Suprapubic skin (tissue), 4 donors: ENCODE results near the gene CEP135. TPM values are rescaled to one million over a fixed set of nuclear protein-coding genes. Genes with fewer than 3 reads are reported as not detected.

Source experiments
- DNase-seq, 2 donors: peaks; one replicate each; pipeline ENCODE4 v3.0.0-alpha.2; 2019; ENCODE audit warnings: low spot score in 2 of 2
- H3K27ac ChIP-seq: fragments of 200-600 bp; sonication (generic); one replicate; pipeline ENCODE4 v1.5.1; 2019
- H3K27me3 ChIP-seq: fragments of 200-600 bp; sonication (generic); one replicate; pipeline ENCODE4 v1.5.1; 2019
- H3K36me3 ChIP-seq: fragments of 200-600 bp; sonication (generic); one replicate; pipeline ENCODE4 v1.5.1; 2019
- H3K4me1 ChIP-seq: fragments of 200-600 bp; sonication (generic); one replicate; pipeline ENCODE4 v1.5.1; 2019
- H3K4me3 ChIP-seq: fragments of 200-600 bp; sonication (generic); one replicate; pipeline ENCODE4 v1.5.1; 2019; ENCODE audit warnings: mild to moderate bottlenecking
- H3K9me3 ChIP-seq: fragments of 200-600 bp; sonication (generic); one replicate; pipeline ENCODE4 v1.5.1; 2019
- CTCF ChIP-seq, 2 donors: fragments of 200-600 bp in 1 of 2; fragments of 450-650 bp in 1 of 2; sonication (generic) in 1 of 2; IDR thresholded peaks; one replicate each; pipeline ENCODE4 v1.5.1; 2016 to 2019; ENCODE audit warnings: antibody characterized with exemption in 2 of 2, mild to moderate bottlenecking in 1 of 2, moderate library complexity in 1 of 2
- EP300 ChIP-seq: sonication (generic); formaldehyde crosslinking; IDR thresholded peaks from one replicate; pipeline ENCODE4 v1.6.1; 2017; ENCODE audit warnings: antibody characterized with exemption
- POLR2A ChIP-seq, 2 donors: fragments of 450-650 bp; IDR thresholded peaks; one replicate each; pipeline ENCODE4 v1.6.1; 2017; ENCODE audit warnings: antibody characterized with exemption in 2 of 2, mild to moderate bottlenecking in 2 of 2, moderate library complexity in 2 of 2
- POLR2AphosphoS5 ChIP-seq, 3 donors: sonication (generic); formaldehyde crosslinking; IDR thresholded peaks; one replicate each; pipeline ENCODE4 v1.6.1; 2017; ENCODE audit warnings: antibody characterized with exemption in 3 of 3
- WGBS: methylation state at CpG from one replicate; pipeline ENCODE4 v1.1.5; 2018; 5-methylcytosine and 5-hydroxymethylcytosine counted together
- total RNA-seq, 4 donors: library from RNA; depleted of rRNA; stranded (reverse); fragments of >200 nt; gene quantifications; one replicate each; pipeline ENCODE4 v1.1.0, GENCODE V29; 2016

The CEP135 gene
- total RNA-seq, 4 donors from 2014 or later = 3.1 to 16.1 (median 4.8) TPM

- Histone ChIP-seq H3K36me3 (peaks cover 25% of the 10 kb centered on the region), H3K4me3 (no peak overlapping the region)
- 86% methylated on average over 2 of the region's 2 CpGs for WGBS
Observed at GRCh38 chr4:55973650-55974049, 24.9 kb downstream of the CEP135 start.

GRCh38 chr4:55977811-55978210 lies 29.1 kb downstream of the CEP135 start:
- no peaks in the 10 kb centered on the region for H3K4me1 ChIP-seq
- no peaks in the 10 kb centered on the region for H3K27me3 ChIP-seq
- DNase-seq = no peak
- H3K4me3 ChIP-seq = no peak overlapping the region
- no peak overlapping the region for H3K27ac ChIP-seq
- TF ChIP-seq CTCF (IDR thresholded peaks at IDR 0.05) = no peak
- TF ChIP-seq POLR2AphosphoS5 (IDR thresholded peaks at IDR 0.05) = no peak
- TF ChIP-seq EP300 = no peak
- no peak for TF ChIP-seq POLR2A (IDR thresholded peaks at IDR 0.05)
- WGBS = 97% methylated on average over 4 of the region's 4 CpGs
- H3K36me3 ChIP-seq = peaks cover 28% of the 10 kb centered on the region
- no peaks in the 10 kb centered on the region for H3K9me3 ChIP-seq

More at GRCh38 chr4:55973650-55974049, 24.9 kb downstream of the CEP135 start:
- Histone ChIP-seq H3K4me1 (no peaks in the 10 kb centered on the region), H3K27me3 (no peaks in the 10 kb centered on the region), H3K9me3 (no peaks in the 10 kb centered on the region), H3K27ac (no peak overlapping the region)
- no peak for DNase-seq
- TF ChIP-seq CTCF (IDR thresholded peaks at IDR 0.05) (no peak), POLR2A (IDR thresholded peaks at IDR 0.05) (no peak), EP300 (no peak), POLR2AphosphoS5 (IDR thresholded peaks at IDR 0.05) (no peak)

- Histone ChIP-seq H3K27ac (no peak overlapping the region), H3K4me1 (no peaks in the 10 kb centered on the region), H3K4me3 (no peak overlapping the region), H3K36me3 (peaks cover 17% of the 10 kb centered on the region), H3K27me3 (no peaks in the 10 kb centered on the region), H3K9me3 (no peaks in the 10 kb centered on the region)
- no peak for DNase-seq
- 70% methylated on average over 3 of the region's 3 CpGs for WGBS
- TF ChIP-seq POLR2A (IDR thresholded peaks at IDR 0.05) (no peak), POLR2AphosphoS5 (IDR thresholded peaks at IDR 0.05) (no peak)
Observed at GRCh38 chr4:55979562-55979961, 30.8 kb downstream of the CEP135 start.

- no peak overlapping the region for H3K27ac ChIP-seq
- peaks cover 12% of the 10 kb centered on the region for H3K36me3 ChIP-seq
- TF ChIP-seq CTCF (IDR thresholded peaks at IDR 0.05) (no peak), EP300 (no peak), POLR2A (IDR thresholded peaks at IDR 0.05) (no peak), POLR2AphosphoS5 (IDR thresholded peaks at IDR 0.05) (no peak)
- no peak overlapping the region for H3K4me3 ChIP-seq
- H3K4me1 ChIP-seq = no peaks in the 10 kb centered on the region
- 88% methylated on average over 3 of the region's 3 CpGs for WGBS
- H3K27me3 ChIP-seq = no peaks in the 10 kb centered on the region
- H3K9me3 ChIP-seq = no peaks in the 10 kb centered on the region
- DNase-seq = no peak
Observed at GRCh38 chr4:55980725-55981124, 32.0 kb downstream of the CEP135 start.

- H3K9me3 ChIP-seq = no peaks in the 10 kb centered on the region
Observed at GRCh38 chr4:55982976-55983375, 34.2 kb downstream of the CEP135 start.

More at GRCh38 chr4:55982976-55983375, 34.2 kb downstream of the CEP135 start:
- H3K27ac ChIP-seq = no peak overlapping the region
- TF ChIP-seq CTCF (IDR thresholded peaks at IDR 0.05) = no peak
- TF ChIP-seq POLR2AphosphoS5 (IDR thresholded peaks at IDR 0.05) = no peak
- TF ChIP-seq EP300 = no peak
- H3K27me3 ChIP-seq = no peaks in the 10 kb centered on the region
- no peak for DNase-seq
- peaks cover 14% of the 10 kb centered on the region for H3K36me3 ChIP-seq
- no peaks in the 10 kb centered on the region for H3K4me1 ChIP-seq
- H3K4me3 ChIP-seq = no peak overlapping the region
